ENCODE results near the gene MAML3. TPM values are rescaled to one million over a fixed set of nuclear protein-coding genes. Genes with fewer than 3 reads are reported as not detected.

The MAML3 gene
- total RNA-seq, 2 donors from 2014 or later, result 2.6 to 5.8 TPM

DNA sequence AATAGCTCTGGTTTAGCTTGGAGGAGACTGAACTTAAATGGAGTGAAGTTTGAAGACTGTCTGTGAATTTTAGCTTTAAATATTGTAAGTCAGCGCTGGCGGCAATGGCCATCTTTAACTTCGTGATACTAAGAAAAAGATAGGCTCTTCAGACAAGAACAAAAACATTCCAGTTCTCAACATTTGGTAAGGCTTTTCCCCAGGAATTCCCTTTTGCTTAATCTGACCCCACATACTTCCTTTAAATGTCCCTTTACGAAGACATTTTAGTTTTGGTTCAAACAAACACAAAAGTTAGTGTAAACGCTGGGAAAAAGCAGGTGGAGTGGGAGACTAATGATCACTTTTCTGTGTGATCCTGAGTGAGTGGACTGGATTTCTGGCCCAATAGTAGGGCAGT, 106.2 kb downstream of the MAML3 start:
- Histone ChIP-seq H3K4me1 (peaks cover 0 to 40% of the 10 kb centered on the region in 2 donors), H3K4me3 (no peak overlapping the region), H3K27me3 (no peaks in the 10 kb centered on the region), H3K27ac (peak overlapping the region in 1 of 2 donors; percentile 2), H3K9me3 (no peaks in the 10 kb centered on the region), H3K36me3 (no peaks in the 10 kb centered on the region)
- no peak for TF ChIP-seq CTCF (IDR thresholded peaks at IDR 0.05)
- no peak for DNase-seq (ENCODE audit: low spot score)

- Histone ChIP-seq H3K9me3 (no peaks in the 10 kb centered on the region), H3K27ac (peak overlapping the region in 1 of 2 donors; percentile 2), H3K27me3 (no peaks in the 10 kb centered on the region), H3K4me1 (peaks cover 0 to 40% of the 10 kb centered on the region in 2 donors), H3K4me3 (no peak overlapping the region), H3K36me3 (no peaks in the 10 kb centered on the region)
- peak; percentile 69 for DNase-seq (ENCODE audit: low spot score)
- no peak for TF ChIP-seq CTCF (IDR thresholded peaks at IDR 0.05)
These were observed 106.9 kb downstream of the MAML3 start for GRCh38 chr4:140047017-140047640.

DNA sequence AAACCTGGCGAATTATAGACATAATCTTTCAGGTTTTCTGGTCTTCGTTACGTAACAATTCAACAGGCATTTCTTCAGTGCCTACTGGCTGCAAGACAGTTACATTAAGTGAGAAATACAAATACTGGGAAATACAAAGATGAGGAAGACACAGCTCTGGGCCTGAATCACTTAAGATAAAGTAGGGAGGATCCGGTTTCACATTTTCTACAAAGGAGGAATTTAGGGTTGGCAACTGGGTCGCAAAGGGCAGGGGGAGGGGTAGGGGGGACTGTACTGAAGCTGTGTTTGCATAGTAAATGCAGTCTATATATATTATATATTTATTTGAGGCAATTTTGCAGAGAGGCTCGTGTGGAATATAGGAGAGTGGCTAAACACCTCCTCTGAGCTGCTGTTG, 107.4 kb downstream of the MAML3 start:
- H3K27ac ChIP-seq, result no peak overlapping the region
- H3K4me3 ChIP-seq, result no peak overlapping the region
- peaks cover 0 to 40% of the 10 kb centered on the region in 2 donors for H3K4me1 ChIP-seq
- DNase-seq (ENCODE audit: low spot score), result no peak
- TF ChIP-seq CTCF (IDR thresholded peaks at IDR 0.05), result no peak
- H3K36me3 ChIP-seq, result no peaks in the 10 kb centered on the region
- no peaks in the 10 kb centered on the region for H3K27me3 ChIP-seq
- H3K9me3 ChIP-seq, result no peaks in the 10 kb centered on the region

DNA sequence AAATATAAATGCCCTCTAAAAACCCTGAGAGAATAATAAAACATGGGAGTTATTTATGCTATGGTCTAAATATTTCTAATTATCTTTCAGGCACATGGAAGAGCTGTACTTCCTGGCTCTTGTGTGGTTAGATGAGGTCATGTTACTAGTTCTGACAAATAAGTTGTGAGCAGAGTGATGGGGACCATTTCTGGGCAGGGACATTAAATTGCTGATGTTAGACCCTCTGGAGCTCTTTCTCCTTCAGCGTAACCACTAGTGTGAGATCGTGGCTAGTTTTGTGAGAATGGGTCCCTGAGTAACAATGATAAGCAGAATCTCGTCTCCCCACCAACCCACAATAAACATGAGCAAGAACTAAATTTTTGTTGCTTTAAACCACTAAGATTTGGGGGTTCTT, 108.0 kb downstream of the MAML3 start:
- no peaks in the 10 kb centered on the region for H3K27me3 ChIP-seq
- no peak for DNase-seq (ENCODE audit: low spot score)
- no peaks in the 10 kb centered on the region for H3K9me3 ChIP-seq
- H3K36me3 ChIP-seq, result no peaks in the 10 kb centered on the region
- no peak overlapping the region for H3K27ac ChIP-seq
- TF ChIP-seq CTCF (IDR thresholded peaks at IDR 0.05), result no peak
- H3K4me1 ChIP-seq, result peaks cover 0 to 40% of the 10 kb centered on the region in 2 donors
- H3K4me3 ChIP-seq, result no peak overlapping the region

DNA sequence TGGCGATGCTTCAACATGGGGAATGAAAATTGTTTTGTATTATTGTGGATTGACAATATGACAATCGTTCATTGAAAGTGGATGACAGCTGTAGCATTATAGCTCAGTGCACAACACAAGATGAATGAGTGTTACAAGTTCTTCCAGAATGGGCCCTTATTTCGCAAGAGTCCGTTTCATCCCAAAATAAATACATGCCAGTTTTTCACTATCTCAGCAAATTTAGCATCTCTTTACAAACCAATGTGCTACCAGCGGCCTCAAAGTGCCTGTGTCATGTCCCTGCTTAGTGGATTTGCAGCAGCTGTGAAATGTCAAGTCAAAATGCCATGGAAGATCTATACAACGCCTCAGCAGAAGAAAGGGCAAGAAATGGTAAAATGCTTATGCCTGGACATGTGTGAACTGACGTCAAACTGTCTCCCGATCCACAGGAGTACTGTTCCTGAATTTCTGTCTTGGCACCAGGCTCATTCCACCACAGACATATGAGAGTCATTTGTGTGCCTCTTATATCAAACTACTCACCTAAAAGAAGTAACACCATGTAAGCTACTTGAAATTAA, 109.6 kb downstream of the MAML3 start:
- H3K4me3 ChIP-seq, result no peak overlapping the region
- H3K27ac ChIP-seq, result no peak overlapping the region
- no peaks in the 10 kb centered on the region for H3K9me3 ChIP-seq
- no peaks in the 10 kb centered on the region for H3K36me3 ChIP-seq
- DNase-seq (ENCODE audit: low spot score), result no peak
- H3K27me3 ChIP-seq, result no peaks in the 10 kb centered on the region
- TF ChIP-seq CTCF (IDR thresholded peaks at IDR 0.05), result no peak
- peaks cover 0 to 29% of the 10 kb centered on the region in 2 donors for H3K4me1 ChIP-seq

GRCh38 chr4:140042634-140043033, 111.3 kb downstream of the MAML3 start:
- no peak overlapping the region for H3K27ac ChIP-seq
- TF ChIP-seq CTCF (IDR thresholded peaks at IDR 0.05), result no peak
- no peaks in the 10 kb centered on the region for H3K27me3 ChIP-seq
- DNase-seq (ENCODE audit: low spot score), result no peak
- H3K9me3 ChIP-seq, result no peaks in the 10 kb centered on the region
- no peak overlapping the region for H3K4me3 ChIP-seq
- H3K36me3 ChIP-seq, result no peaks in the 10 kb centered on the region
- H3K4me1 ChIP-seq, result peaks cover 0 to 12% of the 10 kb centered on the region in 2 donors
